Stomach (tissue), 9 donors: ENCODE measurements around the gene CAMK2A. TPM values are rescaled to one million over a fixed set of nuclear protein-coding genes. Genes with fewer than 3 reads are reported as not detected.

ENCODE experiments used
- DNase-seq, 2 donors: peaks; one replicate each; pipeline versions ENCODE4 v3.0.0 to v3.0.0-alpha.2; 2013 to 2019
- H3K27ac ChIP-seq, 5 donors: fragments of 200-600 bp in 4 of 5; sonication (generic) in 4 of 5; one replicate each; pipeline ENCODE4 v1.5.1; 2013 to 2019; ENCODE audit warnings: mild to moderate bottlenecking in 1 of 5, moderate library complexity in 1 of 5
- H3K27me3 ChIP-seq, 3 donors: fragments of 200-600 bp; sonication (generic); one replicate each; pipeline ENCODE4 v1.5.1; 2017 to 2019; ENCODE audit warnings: mixed run types in 1 of 3
- H3K36me3 ChIP-seq, 4 donors: fragments of 200-600 bp; sonication (generic); 1 replicate in 3 of 4; 2 replicates in 1 of 4; pipeline ENCODE4 v1.5.1; 2016 to 2019
- H3K4me1 ChIP-seq, 4 donors: fragments of 200-600 bp; sonication (generic); one replicate each; pipeline ENCODE4 v1.5.1; 2016 to 2019
- H3K4me3 ChIP-seq, 4 donors: fragments of 200-600 bp; sonication (generic) in 3 of 4; one replicate each; pipeline ENCODE4 v1.5.1; 2016 to 2019; ENCODE audit warnings: mild to moderate bottlenecking in 1 of 4
- H3K9me3 ChIP-seq, 4 donors: fragments of 200-600 bp; sonication (generic); one replicate each; pipeline ENCODE4 v1.5.1; 2016 to 2019
- EP300 ChIP-seq: sonication (generic); formaldehyde crosslinking; IDR thresholded peaks from one replicate; pipeline ENCODE4 v1.6.1; 2017; ENCODE audit warnings: antibody characterized with exemption
- POLR2A ChIP-seq, 4 donors: fragments of 450-650 bp; IDR thresholded peaks; one replicate each; pipeline ENCODE4 v1.6.1; 2016; ENCODE audit warnings: antibody characterized with exemption in 4 of 4, control low read depth in 2 of 4, mild to moderate bottlenecking in 1 of 4, moderate library complexity in 1 of 4
- POLR2AphosphoS5 ChIP-seq, 3 donors: sonication (generic); formaldehyde crosslinking; IDR thresholded peaks; one replicate each; pipeline ENCODE4 v1.6.1; 2016; ENCODE audit warnings: antibody characterized with exemption in 3 of 3
- WGBS, 5 donors: extraction: QIAGEN DNeasy Blood & Tissue Kit in 3 of 5; methylation state at CpG; one replicate each; pipeline versions ENCODE4 v1.1.5 to v1.1.7; 2013 to 2018; 5-methylcytosine and 5-hydroxymethylcytosine counted together
- intact Hi-C: fragments of 100-400 bp; cut with DNase I; formaldehyde crosslinking; loops from one replicate; pipeline ENCODE4 v1.15.1; 2023; ENCODE audit warnings: low total_unique reads
- polyA plus RNA-seq, 3 donors: library from polyadenylated mRNA; stranded (reverse); fragments of 200-250 nt; gene quantifications; one replicate each; pipeline ENCODE4 v1.2.3, GENCODE V29; 2013
- total RNA-seq, 5 donors: library from RNA; depleted of rRNA; stranded (reverse); fragments of >200 nt; gene quantifications; one replicate each; pipeline versions ENCODE4 v1.1.0 to v1.2.3, GENCODE V29; 2014 to 2016
- TF ChIP-seq, protein P1 (sequence below), 7 experiments: fragments of 450-650 bp in 4 of 7; fragments of 200-600 bp in 3 of 7; sonication (generic) in 3 of 7; IDR thresholded peaks; one replicate each; pipeline ENCODE4 v1.5.1; 2016 to 2019; ENCODE audit warnings: antibody characterized with exemption in 7 of 7, control low read depth in 2 of 7, mild to moderate bottlenecking in 1 of 7
- donor health status: healthy with polysubstance abuse.
- donor health status: Bipolar disorder and iron deficiency.
- donor health status: healthy.

CAMK2A gene
- total and polyA plus RNA-seq, 8 donors, result 0.06 to 18.3 (median 0.63) TPM; not detected in 2

DNA sequence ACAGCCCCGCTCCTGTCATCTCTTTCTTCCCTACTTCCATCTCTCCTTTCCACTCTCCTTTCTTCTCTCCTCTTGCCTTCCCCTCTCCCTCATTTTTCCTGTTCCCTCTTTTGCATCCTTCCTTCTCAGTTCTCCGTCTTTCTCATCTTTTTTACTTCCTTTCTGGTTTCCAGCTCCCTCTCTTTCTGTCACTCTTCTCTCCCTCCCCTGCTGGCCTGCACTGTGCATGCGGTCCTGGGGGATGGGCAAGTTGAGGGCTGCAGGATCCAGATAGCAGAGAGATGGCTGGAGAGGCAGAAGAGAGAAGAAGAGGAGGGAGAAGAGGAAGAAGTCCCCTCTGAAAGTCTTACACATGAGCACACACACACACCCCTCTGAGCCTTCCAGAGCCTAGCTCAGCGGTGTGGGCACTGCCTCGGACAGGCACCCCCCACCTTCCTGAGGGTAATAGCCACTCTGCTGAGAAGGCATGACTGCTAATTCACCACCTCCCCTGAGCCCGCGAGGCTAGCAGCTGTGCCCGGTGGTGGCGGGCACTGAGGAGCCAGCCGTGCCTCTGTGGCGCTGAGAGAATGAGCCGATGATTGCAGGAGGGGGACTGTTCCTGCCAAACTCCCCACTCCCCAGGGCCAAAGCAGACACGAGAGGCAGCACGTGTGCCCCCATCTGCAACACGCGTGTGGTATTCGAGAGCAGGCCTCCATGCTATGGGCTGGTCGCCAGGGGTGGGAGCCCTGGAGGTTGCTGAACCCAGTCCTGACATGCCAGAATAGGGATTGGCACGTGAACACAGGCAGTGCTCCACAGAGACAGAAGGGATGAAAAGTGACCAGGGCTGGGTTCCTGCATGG lies 3.7 kb upstream of the CAMK2A start:
- no peak overlapping the region for H3K27ac ChIP-seq
- WGBS, 5 donors, result 79 to 90% (median 85%) methylated on average over 14 to 19 of the region's 19 CpGs
- no peaks in the 10 kb centered on the region for H3K36me3 ChIP-seq
- H3K27me3 ChIP-seq, result peaks cover 0 to 24% (median 5%) of the 10 kb centered on the region in 3 donors
- no peak overlapping the region for H3K4me3 ChIP-seq
- no peaks in the 10 kb centered on the region for H3K9me3 ChIP-seq
- intact Hi-C loops, result no loop called here
- no peak for TF ChIP-seq POLR2A (IDR thresholded peaks at IDR 0.05)
- H3K4me1 ChIP-seq, result peaks cover 0 to 11% (median 10%) of the 10 kb centered on the region in 4 donors
- no peak for DNase-seq

DNA sequence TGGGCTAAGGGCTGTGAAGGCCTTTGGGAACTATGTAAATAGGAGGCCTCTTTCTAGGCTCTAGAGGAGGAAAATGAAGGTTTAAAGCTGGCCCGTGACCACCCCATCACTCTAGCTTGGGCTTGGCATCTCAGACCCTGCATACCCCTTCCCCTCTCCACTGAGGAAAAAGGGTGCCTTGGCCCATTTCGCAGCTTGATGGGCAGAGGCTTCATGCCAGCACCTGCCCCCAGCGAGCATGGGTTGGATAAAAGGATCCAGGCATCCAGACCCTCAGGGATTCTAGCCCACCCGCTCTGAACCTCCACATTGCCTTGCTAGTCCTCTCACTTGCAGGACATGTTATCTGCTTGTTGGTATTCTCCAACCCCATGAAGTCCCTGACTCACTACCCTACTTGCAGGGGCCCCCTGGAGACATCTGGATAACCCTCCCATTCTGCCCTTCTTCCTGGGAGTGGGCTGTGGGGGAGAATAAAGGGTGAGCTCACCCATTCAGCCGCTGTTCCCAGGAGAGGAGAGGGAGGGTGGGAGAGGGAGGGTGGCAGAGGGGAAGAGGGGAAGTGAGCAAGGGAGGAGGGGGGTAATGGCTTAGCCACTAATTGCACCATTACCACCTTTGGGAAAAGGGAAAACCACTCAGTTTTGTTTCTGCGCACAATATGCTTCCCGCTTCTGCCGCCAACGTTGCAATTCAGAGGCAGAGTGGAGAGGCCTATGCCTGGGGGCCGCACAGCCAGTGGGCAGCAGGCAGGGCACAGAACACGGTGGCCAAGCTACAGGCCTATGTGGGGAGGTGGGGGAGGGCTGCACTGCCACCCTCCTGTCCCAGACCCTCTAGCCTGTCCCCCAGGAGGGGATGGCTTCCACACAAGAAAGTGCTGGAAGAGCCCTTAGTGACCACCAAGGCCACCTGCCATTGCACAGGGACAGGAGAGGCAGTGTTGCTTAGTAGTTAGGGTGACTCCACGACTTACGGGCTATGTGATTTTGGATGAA lies 2.1 kb upstream of the CAMK2A start:
- 79 to 92% (median 86%) methylated on average over 13 of the region's 13 CpGs for WGBS, 5 donors
- intact Hi-C loops, result no loop called here
- no peak overlapping the region for H3K4me3 ChIP-seq
- H3K27ac ChIP-seq, result no peak overlapping the region
- no peaks in the 10 kb centered on the region for H3K36me3 ChIP-seq
- peaks cover 0 to 24% (median 5%) of the 10 kb centered on the region in 3 donors for H3K27me3 ChIP-seq
- H3K9me3 ChIP-seq, result no peaks in the 10 kb centered on the region
- TF ChIP-seq, protein P1, sequence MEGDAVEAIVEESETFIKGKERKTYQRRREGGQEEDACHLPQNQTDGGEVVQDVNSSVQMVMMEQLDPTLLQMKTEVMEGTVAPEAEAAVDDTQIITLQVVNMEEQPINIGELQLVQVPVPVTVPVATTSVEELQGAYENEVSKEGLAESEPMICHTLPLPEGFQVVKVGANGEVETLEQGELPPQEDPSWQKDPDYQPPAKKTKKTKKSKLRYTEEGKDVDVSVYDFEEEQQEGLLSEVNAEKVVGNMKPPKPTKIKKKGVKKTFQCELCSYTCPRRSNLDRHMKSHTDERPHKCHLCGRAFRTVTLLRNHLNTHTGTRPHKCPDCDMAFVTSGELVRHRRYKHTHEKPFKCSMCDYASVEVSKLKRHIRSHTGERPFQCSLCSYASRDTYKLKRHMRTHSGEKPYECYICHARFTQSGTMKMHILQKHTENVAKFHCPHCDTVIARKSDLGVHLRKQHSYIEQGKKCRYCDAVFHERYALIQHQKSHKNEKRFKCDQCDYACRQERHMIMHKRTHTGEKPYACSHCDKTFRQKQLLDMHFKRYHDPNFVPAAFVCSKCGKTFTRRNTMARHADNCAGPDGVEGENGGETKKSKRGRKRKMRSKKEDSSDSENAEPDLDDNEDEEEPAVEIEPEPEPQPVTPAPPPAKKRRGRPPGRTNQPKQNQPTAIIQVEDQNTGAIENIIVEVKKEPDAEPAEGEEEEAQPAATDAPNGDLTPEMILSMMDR (IDR thresholded peaks at IDR 0.05), result no peak
- TF ChIP-seq POLR2A (IDR thresholded peaks at IDR 0.05), result no peak
- TF ChIP-seq EP300, result no peak
- no peak for TF ChIP-seq POLR2AphosphoS5 (IDR thresholded peaks at IDR 0.05)
- no peak for DNase-seq
- peaks cover 0 to 11% (median 9%) of the 10 kb centered on the region in 4 donors for H3K4me1 ChIP-seq

DNA sequence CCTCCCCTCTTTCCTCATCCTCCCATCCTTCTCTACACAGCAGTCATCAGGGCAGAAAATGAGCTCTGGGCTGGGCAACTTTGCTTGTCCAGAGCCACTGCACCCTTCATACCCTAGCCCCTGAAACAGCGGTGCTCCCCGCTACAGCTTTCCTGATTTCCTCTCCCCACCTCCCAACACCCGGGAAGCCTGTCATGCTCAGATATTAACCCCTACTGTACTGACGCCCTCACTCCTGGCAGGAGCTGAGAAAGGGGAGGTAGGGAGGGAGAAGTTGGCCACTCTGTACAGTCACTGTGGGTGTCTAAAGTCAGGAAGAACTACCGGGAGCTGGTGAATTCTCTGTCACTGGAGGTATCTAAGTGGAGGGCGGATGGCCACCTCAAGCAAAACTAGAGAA lies 782 bp downstream of the CAMK2A start:
- Histone ChIP-seq H3K9me3 (no peaks in the 10 kb centered on the region), H3K36me3 (no peaks in the 10 kb centered on the region), H3K27ac (no peak overlapping the region), H3K27me3 (peaks cover 0 to 24% (median 5%) of the 10 kb centered on the region in 3 donors), H3K4me1 (no peaks in the 10 kb centered on the region), H3K4me3 (no peak overlapping the region)
- TF ChIP-seq POLR2AphosphoS5 (IDR thresholded peaks at IDR 0.05) (no peak), EP300 (no peak), POLR2A (IDR thresholded peaks at IDR 0.05) (no peak)
- TF ChIP-seq, protein P1 (IDR thresholded peaks at IDR 0.05), result no peak
- no peak for DNase-seq
- intact Hi-C loops, result no loop called here
- WGBS, 5 donors, result 47 to 58% (median 49%) methylated on average over 6 of the region's 6 CpGs

DNA sequence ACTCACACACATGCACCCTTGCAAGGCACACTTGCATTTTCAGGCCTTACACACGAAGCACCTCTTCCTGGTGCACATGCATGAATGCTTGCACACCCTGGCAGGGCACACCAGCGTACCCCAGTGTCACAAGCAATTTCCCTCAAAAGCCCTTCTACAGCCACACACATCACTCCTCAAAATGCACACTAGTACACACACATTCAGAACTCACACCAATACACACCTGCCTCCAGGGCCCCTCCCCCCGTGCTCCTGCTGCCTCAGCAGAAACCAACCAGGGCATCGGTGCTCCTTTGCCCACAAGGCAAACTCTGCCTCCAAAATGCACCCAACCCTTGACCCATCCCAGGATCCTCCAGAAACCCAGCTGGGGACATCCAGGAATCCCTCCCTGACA lies 1.2 kb downstream of the CAMK2A start:
- WGBS, 5 donors, result 81 to 91% (median 89%) methylated on average over 4 of the region's 4 CpGs
- Histone ChIP-seq H3K4me1 (no peaks in the 10 kb centered on the region), H3K9me3 (no peaks in the 10 kb centered on the region), H3K36me3 (no peaks in the 10 kb centered on the region), H3K27ac (no peak overlapping the region), H3K4me3 (no peak overlapping the region), H3K27me3 (peaks cover 0 to 24% (median 5%) of the 10 kb centered on the region in 3 donors)
- TF ChIP-seq POLR2AphosphoS5 (IDR thresholded peaks at IDR 0.05) (no peak), EP300 (no peak), POLR2A (IDR thresholded peaks at IDR 0.05) (no peak)
- TF ChIP-seq, protein P1 (IDR thresholded peaks at IDR 0.05), result no peak
- intact Hi-C loops, result no loop called here
- DNase-seq, result no peak
